HepG2 (cell line): ENCODE measurements around the gene SHANK2. TPM values are rescaled to one million over a fixed set of nuclear protein-coding genes. Genes with fewer than 3 reads are reported as not detected.

Experiments
- ATAC-seq: fragments of 200-7000 bp; cut with Tn5 transposase; 3 replicates; pipeline ENCODE4 v1.9.1; 2020; ENCODE audit warnings: mild to moderate bottlenecking, moderate library complexity
- BruUV-seq: library from RNA; stranded (reverse); fragments of 400-500 nt; replicated peaks from 2 replicates; lab custom pipeline; 2021; lab: Mats Ljungman, UMichigan
- CTCF ChIA-PET: fragments of 300-600 bp; formaldehyde crosslinking; extraction: SDS; loops from one replicate; lab custom pipeline; 2021; ENCODE audit warnings: low total read pairs, inconsistent platforms, low intra/inter-chr PET ratio; lab: Yijun Ruan, JAX
- POLR2A ChIA-PET: fragments of 350-600 bp; sonication (Branson Sonifier 250); formaldehyde crosslinking; loops from one replicate; lab custom pipeline; 2020; ENCODE audit warnings: antibody characterized with exemption, inconsistent platforms; lab: Yijun Ruan, JAX
- DNase-seq: peaks from one replicate; pipeline ENCODE4 v3.0.0-alpha.2; 2015; ENCODE audit warnings: low spot score
- FAIRE-seq: peaks from 3 replicates; lab custom pipeline; 2011; peaks lifted over from hg19 to GRCh38; lab: Jason Lieb, UNC
- H2AFZ ChIP-seq: one replicate; pipeline ENCODE4 v1.6.1; 2011; ENCODE audit warnings: low read length, inconsistent platforms
- H3K27ac ChIP-seq: fragments of 300-600 bp; 3 replicates; pipeline ENCODE4 v1.8.0; 2011; ENCODE audit warnings: mixed run types, mild to moderate bottlenecking, mixed read lengths, low read length, inconsistent platforms; ENCODE audit not compliant: insufficient read depth; ENCODE audit errors: extremely low read length
- H3K27me3 ChIP-seq, 2 experiments: fragments of 200-600 bp in 1 of 2; 2 replicates in 1 of 2; 3 replicates in 1 of 2; pipeline versions ENCODE4 v1.6.0 to v1.8.0; 2011; ENCODE audit warnings: low read length in 2 of 2, mild to moderate bottlenecking in 2 of 2, moderate library complexity in 2 of 2, inconsistent platforms in 1 of 2; ENCODE audit not compliant: insufficient read depth in 2 of 2, control insufficient read depth in 1 of 2
- H3K36me3 ChIP-seq, 2 experiments: fragments of 200-600 bp in 1 of 2; replicated peaks in 1 of 2; 2 replicates in 1 of 2; 3 replicates in 1 of 2; pipeline versions ENCODE4 v1.5.1 to v1.8.0; 2011; ENCODE audit warnings: low read length in 2 of 2, inconsistent platforms in 1 of 2; ENCODE audit not compliant: insufficient read depth in 2 of 2, control insufficient read depth in 1 of 2
- H3K4me1 ChIP-seq: 2 replicates; pipeline ENCODE4 v1.5.1; 2012; ENCODE audit warnings: low read length, inconsistent platforms; ENCODE audit not compliant: insufficient read depth
- H3K4me2 ChIP-seq: 2 replicates; pipeline ENCODE4 v1.6.0; 2011; ENCODE audit warnings: low read depth, low read length, inconsistent platforms
- H3K4me3 ChIP-seq, 3 experiments: fragments of 200-600 bp in 1 of 3; sonication (generic), shearing (Covaris generic) in 1 of 3; replicated peaks in 1 of 3; 2 replicates each; pipeline ENCODE4 v1.5.1; 2011 to 2016; ENCODE audit warnings: low read length in 3 of 3, inconsistent platforms in 2 of 3, low read depth in 2 of 3, mild to moderate bottlenecking in 2 of 3, control low read depth in 1 of 3, mixed read lengths in 1 of 3; ENCODE audit not compliant: insufficient read depth in 1 of 3
- H3K79me2 ChIP-seq: one replicate; pipeline ENCODE4 v1.6.1; 2011; ENCODE audit warnings: low read length, inconsistent platforms; ENCODE audit not compliant: insufficient read depth
- H3K9ac ChIP-seq: 2 replicates; pipeline ENCODE4 v1.6.0; 2011; ENCODE audit warnings: mild to moderate bottlenecking, low read depth, low read length, inconsistent platforms; ENCODE audit not compliant: insufficient read depth
- H3K9me3 ChIP-seq: 2 replicates; pipeline ENCODE4 v1.5.1; 2012; ENCODE audit warnings: mild to moderate bottlenecking, low read length
- H4K20me1 ChIP-seq: 2 replicates; pipeline ENCODE4 v1.6.0; 2011; ENCODE audit warnings: inconsistent platforms, mild to moderate bottlenecking, low read length, moderate library complexity; ENCODE audit not compliant: insufficient read depth
- CREM ChIP-seq, 2 experiments: sonication (generic) in 1 of 2; formaldehyde crosslinking in 1 of 2; IDR thresholded peaks; 2 replicates each; pipeline versions ENCODE4 v1.4.0 to v1.6.1; 2016 to 2020; ENCODE audit warnings: antibody characterized with exemption in 1 of 2, mild to moderate bottlenecking in 1 of 2, missing genetic modification reagents in 1 of 2
- EP300 ChIP-seq, 3 experiments: sonication (generic) in 1 of 3; formaldehyde crosslinking in 1 of 3; IDR thresholded peaks; 2 replicates each; pipeline versions ENCODE4 v1.5.1 to v1.6.1; 2011 to 2020; ENCODE audit warnings: low read depth in 2 of 3, low read length in 2 of 3, borderline replicate concordance in 1 of 3, improper control_type of control experiment in 1 of 3, mild to moderate bottlenecking in 1 of 3, missing genetic modification reagents in 1 of 3, moderate library complexity in 1 of 3
- FOXA3 ChIP-seq: IDR thresholded peaks from 2 replicates; pipeline ENCODE4 v1.6.1; 2016; ENCODE audit warnings: missing genetic modification reagents, missing compliant biosample characterization
- MLXIP ChIP-seq: sonication (generic); formaldehyde crosslinking; IDR thresholded peaks from 2 replicates; pipeline ENCODE4 v1.9.0; 2021; ENCODE audit warnings: missing genetic modification reagents, borderline replicate concordance
- NCOA1 ChIP-seq: sonication (generic); formaldehyde crosslinking; IDR thresholded peaks from 2 replicates; pipeline ENCODE4 v1.9.0; 2021; ENCODE audit warnings: missing genetic modification reagents
- NCOA2 ChIP-seq: sonication (generic); formaldehyde crosslinking; IDR thresholded peaks from 2 replicates; pipeline ENCODE4 v1.8.0; 2022; ENCODE audit warnings: inconsistent platforms
- TBX2 ChIP-seq: sonication (generic); formaldehyde crosslinking; IDR thresholded peaks from 2 replicates; pipeline ENCODE4 v1.5.0; 2020; ENCODE audit warnings: missing genetic modification reagents, mild to moderate bottlenecking, borderline replicate concordance
- ZNF407 ChIP-seq: sonication (generic); formaldehyde crosslinking; IDR thresholded peaks from one replicate; pipeline ENCODE4 v1.5.1; 2020; ENCODE audit warnings: mild to moderate bottlenecking, missing genetic modification reagents; ENCODE audit errors: not compliant biosample characterization
- ZNF841 ChIP-seq: sonication (generic); formaldehyde crosslinking; IDR thresholded peaks from 2 replicates; pipeline ENCODE4 v1.8.1; 2023; ENCODE audit warnings: missing genetic modification reagents, borderline replicate concordance
- WGBS: methylation state at CpG from one replicate; pipeline ENCODE4 v1.1.6; 2017; ENCODE audit warnings: low lambda C conversion rate; 5-methylcytosine and 5-hydroxymethylcytosine counted together
- in situ Hi-C: cut with HindIII; loops from 2 replicates; pipeline ENCODE4 v1.10.0; 2017; ENCODE audit warnings: low pct_unique_long_range_greater_than_20kb; ENCODE audit not compliant: extremely low pct_ligation_motif_present
- intact Hi-C: fragments of 100-400 bp; cut with micrococcal nuclease; formaldehyde crosslinking; loops from one replicate; pipeline ENCODE4 v1.10.0; 2022; ENCODE audit not compliant: unreplicated experiment
- polyA plus RNA-seq, 8 experiments: library from polyadenylated mRNA; depleted of rRNA in 3 of 8; stranded (reverse) in 7 of 8; unstranded in 1 of 8; fragments of >200 nt; fragmentation: Illumina TruSeq in 4 of 8; extraction: Trizol in 4 of 8; gene quantifications; 2 replicates each; pipeline versions ENCODE4 v1.2.1 to v1.2.3, GENCODE V29; 2011 to 2016; ENCODE audit warnings: low read depth in 4 of 8, missing spikeins in 1 of 8, mixed read lengths in 1 of 8; ENCODE audit not compliant: insufficient read depth in 1 of 8
- total RNA-seq, 5 experiments: library from RNA; depleted of rRNA; stranded (reverse); fragments of >200 nt; fragmentation: Illumina TruSeq; extraction: Trizol; gene quantifications; 2 replicates each; pipeline ENCODE4 v1.2.3, GENCODE V29; 2016; ENCODE audit warnings: low read depth in 1 of 5

SHANK2 gene
- total and polyA plus RNA-seq, 2 of the 13 experiments (the other 11 are each of a cell fraction or from before 2014, with no cell fraction given), result 10.2 to 13.0 TPM

GRCh38 chr11:71282581-71283351, 30.4 kb upstream of the SHANK2 start:
- H3K4me3 ChIP-seq, result peak overlapping the region in 1 of 3 experiments; percentile 15; a peak in 1 of 6 replicates
- no TSS peak for BruUV-seq
- 0 out of 5 replicates have a peak, but pooled peaks cover 0 to 5% of the 10 kb centered on the region in 2 experiments for H3K27me3 ChIP-seq
- peaks cover 72% of the 10 kb centered on the region for H3K4me1 ChIP-seq
- no peaks in the 10 kb centered on the region for H3K79me2 ChIP-seq
- ChIA-PET CTCF (no interaction called here), POLR2A (interaction anchor here (2.0 kb wide), 1 partner anchor 30 kb away, joined by 21 read pairs; the partner anchor contains the start of gene SHANK2)
- intact Hi-C loops, result loop anchor here (1.0 to 2.0 kb wide), 2 partner anchors 13 to 30 kb away; partner anchors contain the start of gene SHANK2
- no peak overlapping the region for H3K9ac ChIP-seq
- in situ Hi-C loops, result no loop called here
- peak; percentile 70 for ATAC-seq
- H3K27ac ChIP-seq, result no peak overlapping the region
- no peaks in the 10 kb centered on the region for H4K20me1 ChIP-seq
- DNase-seq, result peak; percentile 84
- H3K4me2 ChIP-seq, result peak overlapping the region; percentile 55
- no peak overlapping the region for H2AFZ ChIP-seq
- no peaks in the 10 kb centered on the region for H3K9me3 ChIP-seq
- no peaks in the 10 kb centered on the region for H3K36me3 ChIP-seq
- FAIRE-seq, result no peak
- 23% methylated on average over 7 of the region's 15 CpGs for WGBS
- TF ChIP-seq ZNF841 (CRISPR knock-in tag), result no peak
- peak; percentile 19; the same call in 1 of the 2 replicates for TF ChIP-seq TBX2 (CRISPR knock-in tag)
- TF ChIP-seq CREM (IDR thresholded peaks at IDR 0.05), result no peak
- no peak for TF ChIP-seq CREM (CRISPR knock-in tag; IDR thresholded peaks at IDR 0.05)
- no peak for TF ChIP-seq ZNF407 (CRISPR knock-in tag)
- peak in 1 of 2 experiments; percentile 41; a peak in 1 of 4 replicates for TF ChIP-seq EP300 (IDR thresholded peaks at IDR 0.05; ENCODE audit: low read depth in 2 of 2, low read length in 2 of 2)
- TF ChIP-seq EP300 (CRISPR knock-in tag; IDR thresholded peaks at IDR 0.05; ENCODE audit: borderline replicate concordance), result no peak
- TF ChIP-seq MLXIP (CRISPR knock-in tag), result no peak
- TF ChIP-seq NCOA2 (CRISPR knock-in tag), result peak; percentile 29; the same call in 1 of the 2 replicates
- TF ChIP-seq FOXA3 (CRISPR knock-in tag), result 0 out of 2 replicates have a peak, but pooled peaks have one; percentile 38
- TF ChIP-seq NCOA1, result no peak
